ENCODE measurements around the gene ANKRD13D. TPM values are rescaled to one million over a fixed set of nuclear protein-coding genes. Genes with fewer than 3 reads are reported as not detected.

The ANKRD13D gene
- total and polyA plus RNA-seq, 7 donors = 4.1 to 8.6 (median 7.0) TPM

GRCh38 chr11:67312187-67313021 lies 23.3 kb downstream of the ANKRD13D start:
- intact Hi-C loops (cut with DNase I) = no loop called here
- Histone ChIP-seq H3K27me3 (ENCODE audit: insufficient read depth in 3 of 3, low read length in 2 of 3) (no peaks in the 10 kb centered on the region), H3K4me3 (no peak overlapping the region), H3K4me1 (no peaks in the 10 kb centered on the region), H3K36me3 (ENCODE audit: insufficient read depth in 1 of 2, low read depth in 1 of 2) (peaks cover 0 to 39% of the 10 kb centered on the region in 2 donors), H3K9me3 (no peaks in the 10 kb centered on the region), H3K27ac (no peak overlapping the region)
- WGBS, 3 donors = 75 to 79% (median 76%) methylated on average over 22 of the region's 22 CpGs
- DNase-seq (no peak), ATAC-seq (no peak)
- TF ChIP-seq CTCF (IDR thresholded peaks at IDR 0.05) = no peak

GRCh38 chr11:67313125-67313890 lies 24.2 kb downstream of the ANKRD13D start:
- Histone ChIP-seq H3K4me1 (peaks cover under 1% of the 10 kb centered on the region), H3K36me3 (ENCODE audit: insufficient read depth in 1 of 2, low read depth in 1 of 2) (peaks cover 0 to 31% of the 10 kb centered on the region in 2 donors), H3K4me3 (no peak overlapping the region), H3K27ac (no peak overlapping the region), H3K9me3 (no peaks in the 10 kb centered on the region), H3K27me3 (ENCODE audit: insufficient read depth in 3 of 3, low read length in 2 of 3) (no peaks in the 10 kb centered on the region)
- intact Hi-C loops (cut with DNase I) = no loop called here
- ATAC-seq = no peak
- no peak for TF ChIP-seq CTCF (IDR thresholded peaks at IDR 0.05)
- DNase-seq = no peak
- WGBS, 3 donors = 83 to 90% (median 87%) methylated on average over 11 of the region's 11 CpGs

GRCh38 chr11:67314218-67314617 lies 25.1 kb downstream of the ANKRD13D start:
- DNase-seq = no peak
- no peaks in the 10 kb centered on the region for H3K9me3 ChIP-seq
- no peak overlapping the region for H3K4me3 ChIP-seq
- no peak overlapping the region for H3K27ac ChIP-seq
- TF ChIP-seq CTCF (IDR thresholded peaks at IDR 0.05) = no peak
- intact Hi-C loops (cut with DNase I) = no loop called here
- 72 to 90% (median 82%) methylated on average over 2 of the region's 2 CpGs for WGBS, 3 donors
- H3K27me3 ChIP-seq (ENCODE audit: insufficient read depth in 3 of 3, low read length in 2 of 3) = no peaks in the 10 kb centered on the region
- peaks cover 0 to 21% of the 10 kb centered on the region in 2 donors for H3K36me3 ChIP-seq (ENCODE audit: insufficient read depth in 1 of 2, low read depth in 1 of 2)
- ATAC-seq = no peak
- peaks cover 10% of the 10 kb centered on the region for H3K4me1 ChIP-seq

GRCh38 chr11:67315325-67315909 lies 26.3 kb downstream of the ANKRD13D start:
- DNase-seq (no peak), ATAC-seq (no peak)

More at GRCh38 chr11:67315325-67315909, 26.3 kb downstream of the ANKRD13D start:
- H3K27ac ChIP-seq = no peak overlapping the region
- no peaks in the 10 kb centered on the region for H3K9me3 ChIP-seq
- intact Hi-C loops (cut with DNase I) = no loop called here
- TF ChIP-seq CTCF (IDR thresholded peaks at IDR 0.05) = no peak
- no peak overlapping the region for H3K4me3 ChIP-seq
- WGBS, 3 donors = 82 to 86% (median 83%) methylated on average over 9 of the region's 9 CpGs
- peaks cover 0 to 9% of the 10 kb centered on the region in 2 donors for H3K36me3 ChIP-seq (ENCODE audit: insufficient read depth in 1 of 2, low read depth in 1 of 2)
- H3K27me3 ChIP-seq (ENCODE audit: insufficient read depth in 3 of 3, low read length in 2 of 3) = no peaks in the 10 kb centered on the region
- peaks cover 15% of the 10 kb centered on the region for H3K4me1 ChIP-seq
